ENCODE measurements around the gene SCN4B.

- TF ChIP-seq, protein P1, sequence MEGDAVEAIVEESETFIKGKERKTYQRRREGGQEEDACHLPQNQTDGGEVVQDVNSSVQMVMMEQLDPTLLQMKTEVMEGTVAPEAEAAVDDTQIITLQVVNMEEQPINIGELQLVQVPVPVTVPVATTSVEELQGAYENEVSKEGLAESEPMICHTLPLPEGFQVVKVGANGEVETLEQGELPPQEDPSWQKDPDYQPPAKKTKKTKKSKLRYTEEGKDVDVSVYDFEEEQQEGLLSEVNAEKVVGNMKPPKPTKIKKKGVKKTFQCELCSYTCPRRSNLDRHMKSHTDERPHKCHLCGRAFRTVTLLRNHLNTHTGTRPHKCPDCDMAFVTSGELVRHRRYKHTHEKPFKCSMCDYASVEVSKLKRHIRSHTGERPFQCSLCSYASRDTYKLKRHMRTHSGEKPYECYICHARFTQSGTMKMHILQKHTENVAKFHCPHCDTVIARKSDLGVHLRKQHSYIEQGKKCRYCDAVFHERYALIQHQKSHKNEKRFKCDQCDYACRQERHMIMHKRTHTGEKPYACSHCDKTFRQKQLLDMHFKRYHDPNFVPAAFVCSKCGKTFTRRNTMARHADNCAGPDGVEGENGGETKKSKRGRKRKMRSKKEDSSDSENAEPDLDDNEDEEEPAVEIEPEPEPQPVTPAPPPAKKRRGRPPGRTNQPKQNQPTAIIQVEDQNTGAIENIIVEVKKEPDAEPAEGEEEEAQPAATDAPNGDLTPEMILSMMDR (IDR thresholded peaks at IDR 0.05; ENCODE audit: borderline replicate concordance, extremely low read depth, low read length, poor library complexity, severe bottlenecking): no peak
- no peak for TF ChIP-seq EZH2 (IDR thresholded peaks at IDR 0.05; ENCODE audit: borderline replicate concordance, low read depth, low read length, severe bottlenecking)
Observed at GRCh38 chr11:118151431-118151830, 1.2 kb downstream of the SCN4B start.

Data from DND-41 (cell line).